Activated naive CD8-positive, alpha-beta T cell treated with anti-CD3 and anti-CD28 coated beads, Interleukin-2, amount 50 U/mL, for 24 hours (primary cell): ENCODE data around the gene SLC29A3.

Experiments
- ATAC-seq: fragments of 150-1000 bp; cut with Tn5 transposase; one replicate; pipeline ENCODE4 v1.10.0; 2021
- DNase-seq: peaks from one replicate; pipeline ENCODE4 v3.0.0; 2021
- H3K27ac Mint-ChIP-seq: one replicate; pipeline ENCODE4 v1.8.0; 2021; ENCODE audit warnings: mild to moderate bottlenecking, mixed read lengths
- H3K27me3 Mint-ChIP-seq: one replicate; pipeline ENCODE4 v1.8.0; 2021; ENCODE audit warnings: mixed read lengths
- H3K36me3 Mint-ChIP-seq: one replicate; pipeline ENCODE4 v1.8.0; 2021; ENCODE audit warnings: low read depth, mixed read lengths
- H3K4me1 Mint-ChIP-seq: one replicate; pipeline ENCODE4 v1.8.0; 2021; ENCODE audit warnings: mixed read lengths
- H3K4me3 Mint-ChIP-seq: one replicate; pipeline ENCODE4 v1.8.0; 2021; ENCODE audit warnings: mild to moderate bottlenecking, moderate library complexity, mixed read lengths
- H3K9me3 Mint-ChIP-seq: one replicate; pipeline ENCODE4 v1.8.0; 2021; ENCODE audit warnings: mixed read lengths

SLC29A3 gene

DNA sequence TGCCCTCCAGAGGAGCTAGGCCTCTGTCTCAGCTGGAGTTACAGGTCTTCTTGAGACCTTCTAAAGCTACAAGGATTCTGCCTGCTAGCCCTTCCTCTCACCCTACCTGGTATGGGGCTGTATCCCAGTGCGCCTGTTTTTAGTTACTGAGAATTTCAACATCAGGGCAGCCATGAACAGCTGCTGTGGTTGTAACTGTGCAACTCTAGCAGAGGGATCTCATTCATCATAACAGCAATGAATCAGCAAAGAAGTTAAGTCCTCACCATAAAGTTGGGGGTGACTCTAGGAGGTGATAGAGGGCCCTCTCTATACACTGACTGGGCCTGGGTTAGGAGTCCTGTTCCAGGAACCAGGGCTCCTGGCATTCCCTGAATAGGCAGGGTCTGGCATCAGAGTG, 63.7 kb downstream of the SLC29A3 start:
- ATAC-seq (no peak), DNase-seq (no peak)
- Mint-ChIP-seq H3K4me3 (no peak overlapping the region), H3K4me1 (peaks cover 1% of the 10 kb centered on the region), H3K27me3 (no peaks in the 10 kb centered on the region), H3K36me3 (no peaks in the 10 kb centered on the region), H3K27ac (no peak overlapping the region), H3K9me3 (no peaks in the 10 kb centered on the region)

DNA sequence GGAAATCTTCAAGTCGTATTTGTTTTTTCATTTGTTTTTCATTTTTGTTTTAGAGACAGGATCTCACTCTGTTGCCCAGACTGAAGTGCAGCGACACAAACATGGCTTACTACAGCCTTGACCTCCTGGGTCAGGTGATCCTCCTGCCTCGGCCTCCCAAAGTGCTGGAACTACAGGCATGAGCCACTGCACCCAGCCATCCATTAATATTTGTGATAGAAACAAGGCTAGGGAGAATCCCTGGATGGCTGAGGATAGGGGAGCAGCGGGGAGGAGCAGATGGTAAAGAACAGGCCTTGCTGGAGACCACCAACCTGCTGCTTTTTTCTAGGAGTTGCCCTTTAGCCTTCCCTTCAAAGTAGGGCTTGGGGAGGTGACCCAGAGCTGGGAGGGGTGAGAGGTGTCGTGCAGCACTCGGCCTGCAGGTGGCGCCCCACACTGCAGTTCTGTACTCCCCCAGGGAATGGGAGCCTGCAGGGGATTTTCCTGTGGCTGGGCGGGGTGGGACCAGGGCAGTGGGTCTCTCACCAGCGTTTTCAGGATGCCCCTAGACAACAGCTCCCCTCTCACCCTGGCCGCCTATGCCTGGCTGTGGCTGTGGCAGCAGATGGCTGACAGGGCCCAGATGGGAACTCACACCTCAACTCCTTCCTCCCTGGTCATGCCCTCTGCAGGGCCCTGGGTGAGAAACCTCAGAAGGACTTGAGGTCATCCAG, 65.1 kb downstream of the SLC29A3 start:
- H3K27ac Mint-ChIP-seq, result no peak overlapping the region
- H3K9me3 Mint-ChIP-seq, result no peaks in the 10 kb centered on the region
- ATAC-seq (peak; percentile 85), DNase-seq (peak; percentile 85)
- no peaks in the 10 kb centered on the region for H3K36me3 Mint-ChIP-seq
- H3K27me3 Mint-ChIP-seq, result no peaks in the 10 kb centered on the region
- H3K4me1 Mint-ChIP-seq, result no peaks in the 10 kb centered on the region
- no peak overlapping the region for H3K4me3 Mint-ChIP-seq

DNA sequence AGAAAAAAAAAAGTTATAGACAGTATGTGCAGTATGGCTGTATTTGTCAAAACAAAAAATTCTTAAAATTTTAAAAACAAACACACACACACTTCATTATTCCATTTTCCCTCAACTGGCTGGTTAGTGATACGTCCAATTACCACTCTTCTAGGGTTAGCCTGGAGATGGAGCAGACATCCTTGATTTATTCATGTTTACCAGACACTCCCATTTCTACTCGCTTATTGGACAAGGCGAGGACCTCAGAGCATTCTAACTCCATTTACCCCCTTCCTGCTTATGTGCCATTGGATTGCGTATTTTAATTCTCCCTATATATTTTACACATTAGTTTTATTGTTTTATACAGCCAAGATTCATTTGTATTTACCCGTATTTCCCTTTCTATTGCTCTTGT, 69.1 kb downstream of the SLC29A3 start:
- H3K27me3 Mint-ChIP-seq, result peaks cover 7% of the 10 kb centered on the region
- H3K36me3 Mint-ChIP-seq, result no peaks in the 10 kb centered on the region
- no peaks in the 10 kb centered on the region for H3K9me3 Mint-ChIP-seq
- H3K4me3 Mint-ChIP-seq, result no peak overlapping the region
- ATAC-seq, result no peak
- no peak for DNase-seq
- H3K27ac Mint-ChIP-seq, result no peak overlapping the region
- no peaks in the 10 kb centered on the region for H3K4me1 Mint-ChIP-seq

- DNase-seq (no peak), ATAC-seq (no peak)
- Mint-ChIP-seq H3K27me3 (peaks cover 10% of the 10 kb centered on the region), H3K4me1 (no peaks in the 10 kb centered on the region), H3K9me3 (no peaks in the 10 kb centered on the region), H3K4me3 (no peak overlapping the region), H3K27ac (no peak overlapping the region), H3K36me3 (no peaks in the 10 kb centered on the region)
These were observed 69.7 kb downstream of the SLC29A3 start for GRCh38 chr10:71388583-71389310.

- DNase-seq (no peak), ATAC-seq (no peak)
- peaks cover 21% of the 10 kb centered on the region for H3K27me3 Mint-ChIP-seq
- no peaks in the 10 kb centered on the region for H3K9me3 Mint-ChIP-seq
- H3K4me1 Mint-ChIP-seq, result no peaks in the 10 kb centered on the region
- no peaks in the 10 kb centered on the region for H3K36me3 Mint-ChIP-seq
- H3K4me3 Mint-ChIP-seq, result no peak overlapping the region
- H3K27ac Mint-ChIP-seq, result no peak overlapping the region
These were observed 70.9 kb downstream of the SLC29A3 start for GRCh38 chr10:71389768-71390460.

- no peaks in the 10 kb centered on the region for H3K36me3 Mint-ChIP-seq
- no peaks in the 10 kb centered on the region for H3K9me3 Mint-ChIP-seq
- no peak overlapping the region for H3K4me3 Mint-ChIP-seq
- no peak overlapping the region for H3K27ac Mint-ChIP-seq
- ATAC-seq, result no peak
- H3K4me1 Mint-ChIP-seq, result no peaks in the 10 kb centered on the region
- H3K27me3 Mint-ChIP-seq, result peaks cover 26% of the 10 kb centered on the region
- no peak for DNase-seq
These were observed 71.4 kb downstream of the SLC29A3 start for GRCh38 chr10:71390461-71390835.

GRCh38 chr10:71390921-71391690, 72.0 kb downstream of the SLC29A3 start:
- ATAC-seq (no peak), DNase-seq (no peak)
- no peak overlapping the region for H3K4me3 Mint-ChIP-seq
- H3K9me3 Mint-ChIP-seq, result no peaks in the 10 kb centered on the region
- H3K27me3 Mint-ChIP-seq, result peaks cover 33% of the 10 kb centered on the region
- no peaks in the 10 kb centered on the region for H3K4me1 Mint-ChIP-seq
- no peak overlapping the region for H3K27ac Mint-ChIP-seq
- no peaks in the 10 kb centered on the region for H3K36me3 Mint-ChIP-seq

DNA sequence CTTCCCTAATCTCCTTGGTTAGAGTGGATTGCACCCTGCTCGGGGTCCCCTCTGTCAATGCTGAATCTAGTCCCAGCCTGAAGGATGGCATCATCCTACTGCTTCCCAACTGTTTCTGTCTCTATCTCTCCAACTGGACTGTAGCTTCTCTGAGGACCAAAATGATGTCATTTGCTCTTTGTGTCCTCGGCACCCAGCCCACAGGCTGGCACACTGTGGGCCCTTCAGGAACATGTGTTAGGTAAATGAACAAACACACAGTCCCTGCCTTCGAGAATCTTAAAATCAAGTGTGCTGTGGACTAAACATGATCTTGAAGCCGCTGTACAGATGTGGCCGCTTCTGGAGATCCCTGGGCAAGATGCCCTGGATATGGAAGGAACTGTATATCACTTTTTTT, 72.6 kb downstream of the SLC29A3 start:
- Mint-ChIP-seq H3K9me3 (no peaks in the 10 kb centered on the region), H3K4me3 (no peak overlapping the region), H3K27me3 (peaks cover 33% of the 10 kb centered on the region), H3K4me1 (no peaks in the 10 kb centered on the region), H3K36me3 (no peaks in the 10 kb centered on the region), H3K27ac (no peak overlapping the region)
- DNase-seq (no peak), ATAC-seq (no peak)

- DNase-seq (no peak), ATAC-seq (no peak)
- no peak overlapping the region for H3K4me3 Mint-ChIP-seq
- H3K9me3 Mint-ChIP-seq, result no peaks in the 10 kb centered on the region
- no peak overlapping the region for H3K27ac Mint-ChIP-seq
- peaks cover 33% of the 10 kb centered on the region for H3K27me3 Mint-ChIP-seq
- H3K4me1 Mint-ChIP-seq, result no peaks in the 10 kb centered on the region
- H3K36me3 Mint-ChIP-seq, result no peaks in the 10 kb centered on the region
These were observed 73.2 kb downstream of the SLC29A3 start for GRCh38 chr10:71392292-71392691.

DNA sequence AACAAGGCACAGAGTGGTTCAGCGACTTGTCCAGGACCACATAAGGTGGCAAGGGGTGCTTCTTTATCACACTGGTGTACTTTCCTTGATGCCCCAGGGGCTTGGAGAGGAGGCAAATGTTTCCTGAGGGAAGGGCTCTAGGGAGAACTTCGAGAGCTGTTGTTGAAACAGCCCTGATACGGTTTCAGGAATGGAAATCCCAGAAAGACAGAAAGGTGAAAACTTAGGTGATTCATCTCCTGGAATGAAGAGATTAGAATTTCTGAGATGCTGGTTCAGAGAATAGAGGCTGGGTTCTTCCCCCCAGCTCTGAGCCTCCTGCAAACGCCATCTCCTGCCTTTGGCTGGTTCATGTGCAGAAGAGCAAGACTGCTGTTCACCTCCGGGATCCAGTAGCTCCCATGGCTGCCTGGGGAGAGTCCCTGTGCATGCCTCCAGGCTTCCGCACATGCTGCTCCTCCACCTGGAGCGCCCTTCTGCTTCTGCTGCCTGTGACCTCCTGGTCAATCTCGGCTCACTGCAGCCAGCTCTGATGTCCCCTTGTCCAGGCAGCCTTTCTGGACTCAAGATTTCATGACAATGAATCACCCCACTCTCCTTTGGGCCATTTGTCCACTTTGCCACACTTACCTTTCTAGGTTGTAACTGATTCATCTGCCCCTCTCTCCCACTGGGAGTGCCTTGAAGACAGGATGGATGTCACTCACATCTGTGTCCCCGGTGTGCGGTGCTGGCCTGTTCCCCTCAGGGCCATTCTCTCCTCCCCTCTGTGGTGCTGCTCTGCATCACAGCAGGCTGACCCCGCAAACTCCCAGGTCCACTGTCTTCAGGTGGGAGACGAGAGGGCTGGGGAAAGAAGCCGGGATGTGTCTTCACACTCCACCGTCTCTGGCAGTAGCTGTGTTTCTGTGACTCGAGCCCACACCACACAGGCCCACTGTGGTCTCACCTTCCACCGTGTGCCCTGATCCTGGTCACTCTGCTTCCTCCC, 74.0 kb downstream of the SLC29A3 start:
- Mint-ChIP-seq H3K27me3 (peaks cover 40% of the 10 kb centered on the region), H3K4me1 (peaks cover 3% of the 10 kb centered on the region)
- no peak for DNase-seq

GRCh38 chr10:71393841-71394475, 74.9 kb downstream of the SLC29A3 start:
- DNase-seq (no peak), ATAC-seq (no peak)
- Mint-ChIP-seq H3K4me1 (peaks cover 4% of the 10 kb centered on the region), H3K27me3 (peaks cover 48% of the 10 kb centered on the region), H3K4me3 (no peak overlapping the region), H3K27ac (no peak overlapping the region), H3K9me3 (no peaks in the 10 kb centered on the region), H3K36me3 (no peaks in the 10 kb centered on the region)

More for the DNA sequence above, 74.0 kb downstream of the SLC29A3 start:
- no peak overlapping the region for H3K4me3 Mint-ChIP-seq
- H3K27ac Mint-ChIP-seq, result no peak overlapping the region
- no peaks in the 10 kb centered on the region for H3K9me3 Mint-ChIP-seq
- no peaks in the 10 kb centered on the region for H3K36me3 Mint-ChIP-seq
- no peak for ATAC-seq

GRCh38 chr10:71394926-71395562, 76.0 kb downstream of the SLC29A3 start:
- ATAC-seq (no peak), DNase-seq (no peak)
- no peaks in the 10 kb centered on the region for H3K36me3 Mint-ChIP-seq
- H3K4me3 Mint-ChIP-seq, result no peak overlapping the region
- peaks cover 56% of the 10 kb centered on the region for H3K27me3 Mint-ChIP-seq
- no peaks in the 10 kb centered on the region for H3K9me3 Mint-ChIP-seq
- peaks cover 4% of the 10 kb centered on the region for H3K4me1 Mint-ChIP-seq
- no peak overlapping the region for H3K27ac Mint-ChIP-seq

DNA sequence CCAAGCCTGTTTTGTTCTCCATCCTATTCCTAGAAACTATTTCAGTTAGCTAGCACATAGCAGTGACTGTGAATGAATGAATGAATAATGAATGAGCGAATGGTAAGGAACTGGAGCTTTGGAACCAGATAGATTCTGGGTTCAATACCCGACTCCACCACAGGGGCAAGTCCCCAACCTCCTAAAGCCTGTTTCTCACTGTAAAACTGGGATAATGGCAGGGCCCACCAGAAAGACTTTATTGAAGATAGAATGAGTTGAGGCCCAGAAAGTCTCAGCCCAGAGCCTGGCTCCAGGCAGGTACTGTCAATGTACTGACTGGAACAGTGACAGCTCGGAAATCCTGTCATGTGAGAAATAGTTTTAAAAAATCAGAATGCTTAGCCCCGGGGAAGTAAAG, 76.6 kb downstream of the SLC29A3 start:
- peaks cover 59% of the 10 kb centered on the region for H3K27me3 Mint-ChIP-seq
- H3K4me3 Mint-ChIP-seq, result peak overlapping the region; percentile 44
- peaks cover 4% of the 10 kb centered on the region for H3K4me1 Mint-ChIP-seq
- H3K9me3 Mint-ChIP-seq, result no peaks in the 10 kb centered on the region
- no peaks in the 10 kb centered on the region for H3K36me3 Mint-ChIP-seq
- ATAC-seq (no peak), DNase-seq (no peak)
- H3K27ac Mint-ChIP-seq, result no peak overlapping the region
